GM19043 (cell line): Measurements from ENCODE around the gene METTL13.

ENCODE experiments used
- ATAC-seq: cut with Tn5 transposase; IDR thresholded peaks from one replicate; pipeline ENCODE4 v1.9.1; 2021; ENCODE audit warnings: low read depth; ENCODE audit not compliant: unreplicated experiment

METTL13 gene

GRCh38 chr1:171800342-171800741 lies 18.9 kb downstream of the METTL13 start:
- no peak for ATAC-seq

GRCh38 chr1:171800851-171801250 lies 19.4 kb downstream of the METTL13 start:
- ATAC-seq: no peak

- no peak for ATAC-seq
These were observed 20.0 kb downstream of the METTL13 start for GRCh38 chr1:171801487-171801891.

GRCh38 chr1:171802207-171802606 lies 20.7 kb downstream of the METTL13 start:
- no peak for ATAC-seq

- ATAC-seq: no peak
These were observed 21.6 kb downstream of the METTL13 start for GRCh38 chr1:171803045-171803444.

GRCh38 chr1:171803461-171804022 lies 22.1 kb downstream of the METTL13 start:
- no peak for ATAC-seq

- peak; percentile 74 for ATAC-seq
These were observed 24.1 kb downstream of the METTL13 start for GRCh38 chr1:171805395-171806115.

- no peak for ATAC-seq
These were observed 26.1 kb downstream of the METTL13 start for GRCh38 chr1:171807556-171807955.

GRCh38 chr1:171809834-171810233 lies 28.4 kb downstream of the METTL13 start:
- ATAC-seq: no peak

- ATAC-seq: no peak
These were observed 30.2 kb downstream of the METTL13 start for GRCh38 chr1:171811672-171812071.

- no peak for ATAC-seq
These were observed 33.2 kb downstream of the METTL13 start for GRCh38 chr1:171814692-171815091.

GRCh38 chr1:171816300-171816901 lies 34.9 kb downstream of the METTL13 start:
- ATAC-seq: no peak

GRCh38 chr1:171817511-171818265 lies 36.2 kb downstream of the METTL13 start:
- peak; percentile 74 for ATAC-seq

GRCh38 chr1:171819946-171820345 lies 38.5 kb downstream of the METTL13 start:
- ATAC-seq: no peak

- no peak for ATAC-seq
These were observed 45.5 kb downstream of the METTL13 start for GRCh38 chr1:171826973-171827372.

- ATAC-seq: no peak
These were observed 47.3 kb downstream of the METTL13 start for GRCh38 chr1:171828794-171829193.

- ATAC-seq: no peak
These were observed 51.8 kb downstream of the METTL13 start for GRCh38 chr1:171833091-171833825.

GRCh38 chr1:171834821-171835220 lies 53.4 kb downstream of the METTL13 start:
- no peak for ATAC-seq

- no peak for ATAC-seq
These were observed 54.4 kb downstream of the METTL13 start for GRCh38 chr1:171835891-171836290.

- peak; percentile 83 for ATAC-seq
These were observed 59.8 kb downstream of the METTL13 start, which contains the start of gene DNM3 for GRCh38 chr1:171841050-171841910. Gene DNM3, plus strand, starts transcription at chr1:171841498. Its CDS starts 159 bp downstream, at chr1:171841657.
